B cell (primary cell): ENCODE measurements around the gene ANAPC10. TPM values are rescaled to one million over a fixed set of nuclear protein-coding genes. Genes with fewer than 3 reads are reported as not detected.

Experiments
- ATAC-seq: fragments of 200-7000 bp; cut with Tn5 transposase; one replicate; pipeline ENCODE4 v1.10.0; 2021; ENCODE audit warnings: low read depth, mild to moderate bottlenecking, moderate number of reproducible peaks, moderate library complexity
- CTCF ChIA-PET: fragments of 350-600 bp; sonication (Branson Sonifier 250); formaldehyde crosslinking; loops from one replicate; lab custom pipeline; 2021; ENCODE audit warnings: antibody characterized with exemption, inconsistent platforms; lab: Charles Lee
- POLR2A ChIA-PET: fragments of 350-600 bp; sonication (Branson Sonifier 250); formaldehyde crosslinking; loops from one replicate; lab custom pipeline; 2021; ENCODE audit warnings: antibody characterized with exemption; lab: Charles Lee
- DNase-seq: peaks from one replicate; pipeline ENCODE4 v3.0.0; 2013
- H2AFZ ChIP-seq: 2 replicates; pipeline ENCODE4 v1.6.1; 2012; ENCODE audit warnings: mild to moderate bottlenecking, low read depth, low read length; ENCODE audit not compliant: insufficient read depth, poor library complexity, severe bottlenecking
- H3K27ac ChIP-seq, 2 donors: 1 replicate in 1 of 2; 2 replicates in 1 of 2; pipeline ENCODE4 v1.5.1; 2012 to 2013; ENCODE audit warnings: low read length in 2 of 2, mild to moderate bottlenecking in 2 of 2, moderate library complexity in 1 of 2
- H3K27me3 ChIP-seq, 4 experiments: fragments of 200-600 bp in 1 of 4; sonication (generic) in 1 of 4; replicated peaks in 1 of 4; 1 replicate in 2 of 4; 2 replicates in 2 of 4; pipeline versions ENCODE4 v1.6.1 to v1.7.0; 2013 to 2016; ENCODE audit warnings: low read length in 3 of 4, mild to moderate bottlenecking in 2 of 4, mixed read lengths in 1 of 4, moderate library complexity in 1 of 4; ENCODE audit not compliant: insufficient read depth in 4 of 4, control insufficient read depth in 3 of 4; ENCODE audit errors: control extremely low read depth in 1 of 4
- H3K36me3 ChIP-seq, 2 experiments: replicated peaks in 1 of 2; 1 replicate in 1 of 2; 2 replicates in 1 of 2; pipeline versions ENCODE4 v1.6.1 to v1.7.1; 2013; ENCODE audit warnings: low read length in 1 of 2; ENCODE audit not compliant: insufficient read depth in 2 of 2, control insufficient read depth in 1 of 2; ENCODE audit errors: control extremely low read depth in 1 of 2, extremely low read depth in 1 of 2
- H3K4me1 ChIP-seq, 2 donors: fragments of 200-600 bp in 1 of 2; sonication (generic) in 1 of 2; 1 replicate in 1 of 2; 2 replicates in 1 of 2; pipeline versions ENCODE4 v1.5.1 to v1.6.1; 2013 to 2017; ENCODE audit warnings: low read length in 2 of 2; ENCODE audit not compliant: control insufficient read depth in 2 of 2, insufficient read depth in 2 of 2
- H3K4me2 ChIP-seq: replicated peaks from 2 replicates; pipeline ENCODE3; 2012; ENCODE audit warnings: mild to moderate bottlenecking, low read depth, low read length; ENCODE audit not compliant: poor library complexity, severe bottlenecking
- H3K4me3 ChIP-seq, 5 experiments: fragments of 200-600 bp in 1 of 5; sonication (generic) in 1 of 5; 1 replicate in 3 of 5; 2 replicates in 2 of 5; pipeline versions ENCODE4 v1.5.1 to v1.7.0; 2011 to 2016; ENCODE audit warnings: low read length in 4 of 5, mild to moderate bottlenecking in 4 of 5, low read depth in 2 of 5, control low read depth in 1 of 5, moderate library complexity in 1 of 5; ENCODE audit not compliant: insufficient read depth in 1 of 5; ENCODE audit errors: control extremely low read depth in 1 of 5, extremely low read depth in 1 of 5
- H3K79me2 ChIP-seq: fragments of 200-600 bp; sonication (generic); one replicate; pipeline ENCODE4 v1.6.0; 2016; ENCODE audit warnings: low read length; ENCODE audit not compliant: control insufficient read depth, insufficient read depth
- H3K9ac ChIP-seq: fragments of 200-600 bp; sonication (generic); 2 replicates; pipeline ENCODE4 v1.6.1; 2017; ENCODE audit warnings: mild to moderate bottlenecking, low read length, moderate library complexity
- H3K9me3 ChIP-seq, 3 donors: one replicate each; pipeline versions ENCODE4 v1.6.1 to v1.7.1; 2013; ENCODE audit warnings: low read length in 2 of 3; ENCODE audit not compliant: control insufficient read depth in 2 of 3, insufficient read depth in 1 of 3; ENCODE audit errors: control extremely low read depth in 1 of 3
- H4K20me1 ChIP-seq: 2 replicates; pipeline ENCODE4 v1.6.0; 2012; ENCODE audit warnings: mild to moderate bottlenecking, low read length; ENCODE audit not compliant: insufficient read depth, control insufficient read depth, poor library complexity, severe bottlenecking
- H3K27ac Mint-ChIP-seq: one replicate; pipeline ENCODE4 v1.8.0; 2021; ENCODE audit warnings: mixed read lengths
- H3K27me3 Mint-ChIP-seq: one replicate; pipeline ENCODE4 v1.8.0; 2021; ENCODE audit warnings: mixed read lengths
- H3K4me1 Mint-ChIP-seq: one replicate; pipeline ENCODE4 v1.8.0; 2021; ENCODE audit warnings: mixed read lengths
- H3K4me3 Mint-ChIP-seq: one replicate; pipeline ENCODE4 v1.8.0; 2021; ENCODE audit warnings: mixed read lengths
- H3K9me3 Mint-ChIP-seq: one replicate; pipeline ENCODE4 v1.8.0; 2022; ENCODE audit warnings: mixed read lengths; ENCODE audit not compliant: insufficient read depth
- CTCF ChIP-seq: fragments of 200-600 bp; IDR thresholded peaks from one replicate; pipeline ENCODE4 v1.8.0; 2022; ENCODE audit warnings: antibody characterized with exemption, mild to moderate bottlenecking
- EZH2 ChIP-seq: IDR thresholded peaks from 2 replicates; pipeline ENCODE4 v1.6.1; 2012; ENCODE audit warnings: borderline replicate concordance, low read depth, mild to moderate bottlenecking, moderate library complexity, low read length; ENCODE audit not compliant: insufficient read depth, poor library complexity, severe bottlenecking
- whole genome bisulfite sequencing: methylation state at CpG from one replicate; pipeline ENCODE4 v1.1.5; 2013; ENCODE audit warnings: missing lambda C conversion rate; ENCODE audit not compliant: insufficient coverage; 5-methylcytosine and 5-hydroxymethylcytosine counted together
- intact Hi-C: fragments of 100-400 bp; cut with micrococcal nuclease; formaldehyde crosslinking; loops from one replicate; pipeline ENCODE4 v1.10.0; 2022
- polyA plus RNA-seq: library from polyadenylated mRNA; depleted of rRNA; stranded (reverse); fragments of >200 nt; gene quantifications from 2 replicates; pipeline ENCODE4 v1.2.3, GENCODE V29; 2012
- total RNA-seq, 2 donors: library from RNA; stranded (reverse); fragments of 120-200 nt in 1 of 2; gene quantifications; 1 replicate in 1 of 2; 2 replicates in 1 of 2; pipeline versions ENCODE4 v1.2.3 to v1.2.4, GENCODE V29; 2013 to 2022

Gene ANAPC10
- total and polyA plus RNA-seq, 2 donors (not counting 1 experiment from before 2014, with no cell fraction given), result 17.4 to 18.9 TPM

- no peak overlapping the region for H3K4me3 ChIP-seq
- peak; percentile 50 for DNase-seq
- TF ChIP-seq CTCF, result no peak
- TF ChIP-seq EZH2, result no peak
- ATAC-seq, result peak; percentile 56
- ChIA-PET POLR2A (no interaction called here), CTCF (no interaction called here)
- Mint-ChIP-seq H3K4me1 (peaks cover 29% of the 10 kb centered on the region), H3K9me3 (no peaks in the 10 kb centered on the region), H3K27ac (peak overlapping the region; percentile 67), H3K27me3 (no peaks in the 10 kb centered on the region), H3K4me3 (peak overlapping the region; percentile 27)
- no peak overlapping the region for H2AFZ ChIP-seq
- H3K9ac ChIP-seq, result no peak overlapping the region
- no peaks in the 10 kb centered on the region for H3K79me2 ChIP-seq
- no peaks in the 10 kb centered on the region for H3K27me3 ChIP-seq
- no peaks in the 10 kb centered on the region for H4K20me1 ChIP-seq
- H3K4me2 ChIP-seq, result peak overlapping the region; percentile 18
- intact Hi-C loops, result no loop called here
- no peaks in the 10 kb centered on the region for H3K9me3 ChIP-seq
- peaks cover 12% of the 10 kb centered on the region in 2 donors for H3K4me1 ChIP-seq
- peak overlapping the region; percentile 38 to 78 for H3K27ac ChIP-seq
- H3K36me3 ChIP-seq, result peaks cover 5 to 14% of the 10 kb centered on the region in 2 experiments
- WGBS, result 47% methylated on average over 2 of the region's 5 CpGs
These were observed 34.6 kb upstream of the ANAPC10 start for GRCh38 chr4:145132511-145133098.

- Histone ChIP-seq H3K79me2 (no peaks in the 10 kb centered on the region), H3K27me3 (no peaks in the 10 kb centered on the region), H4K20me1 (no peaks in the 10 kb centered on the region), H3K27ac (peak overlapping the region in 1 of 2 donors; percentile 47), H3K4me3 (no peak overlapping the region), H2AFZ (no peak overlapping the region), H3K36me3 (peaks cover 7 to 21% of the 10 kb centered on the region in 2 experiments), H3K4me1 (peaks cover 12% of the 10 kb centered on the region in 2 donors), H3K9ac (no peak overlapping the region), H3K4me2 (no peak overlapping the region), H3K9me3 (no peaks in the 10 kb centered on the region)
- 98% methylated on average over 4 of the region's 12 CpGs for WGBS
- DNase-seq (no peak), ATAC-seq (no peak)
- ChIA-PET POLR2A (no interaction called here), CTCF (no interaction called here)
- TF ChIP-seq CTCF, result no peak
- TF ChIP-seq EZH2, result no peak
- Mint-ChIP-seq H3K27me3 (no peaks in the 10 kb centered on the region), H3K9me3 (no peaks in the 10 kb centered on the region), H3K27ac (no peak overlapping the region), H3K4me1 (peaks cover 26% of the 10 kb centered on the region), H3K4me3 (no peak overlapping the region)
- intact Hi-C loops, result no loop called here
These were observed 33.9 kb upstream of the ANAPC10 start for GRCh38 chr4:145131848-145132247.
